A549 (cell line): ENCODE measurements around the gene WSCD1. TPM values are rescaled to one million over a fixed set of nuclear protein-coding genes. Genes with fewer than 3 reads are reported as not detected.

Experiments
- ATAC-seq, 2 experiments: fragments of 200-7000 bp in 1 of 2; fragments of >200 bp in 1 of 2; cut with Nextera tagmentation in 1 of 2; cut with Tn5 transposase in 1 of 2; 3 replicates each; pipeline versions ENCODE4 v1.8.0 to v1.9.1; 2018 to 2020; ENCODE audit warnings: mild to moderate bottlenecking in 1 of 2, moderate library complexity in 1 of 2
- CTCF ChIA-PET: fragments of 300-600 bp; sonication (Branson Sonifier 250); formaldehyde crosslinking; extraction: SDS; loops from one replicate; lab custom pipeline; 2021; ENCODE audit warnings: antibody characterized with exemption, inconsistent platforms; lab: Yijun Ruan, JAX
- POLR2A ChIA-PET: fragments of 350-600 bp; formaldehyde crosslinking; extraction: SDS; loops from one replicate; lab custom pipeline; 2021; ENCODE audit warnings: antibody characterized with exemption, inconsistent platforms; lab: Yijun Ruan, JAX
- DNase-seq, 2 experiments: peaks; one replicate each; pipeline versions ENCODE4 v3.0.0 to v3.0.0-alpha.2; 2011 to 2016; ENCODE audit warnings: low read depth in 1 of 2, low spot score in 1 of 2
- FAIRE-seq: peaks from 2 replicates; lab custom pipeline; 2011; peaks lifted over from hg19 to GRCh38; lab: Jason Lieb, UNC
- H3K27ac ChIP-seq, 2 experiments: fragments of >200 bp; sonication (Bioruptor Twin); formaldehyde crosslinking; 3 replicates each; pipeline ENCODE4 v1.5.1; 2016 to 2017
- H3K4me1 ChIP-seq: fragments of >200 bp; sonication (Bioruptor Twin); formaldehyde crosslinking; 3 replicates; pipeline ENCODE4 v1.6.1; 2016
- H3K4me2 ChIP-seq: fragments of >200 bp; sonication (Bioruptor Twin); formaldehyde crosslinking; 3 replicates; pipeline ENCODE4 v1.6.1; 2016
- H3K4me3 ChIP-seq: fragments of >200 bp; sonication (Bioruptor Twin); formaldehyde crosslinking; 3 replicates; pipeline ENCODE4 v1.5.1; 2016
- H3K9me3 ChIP-seq: fragments of >200 bp; sonication (Bioruptor Twin); formaldehyde crosslinking; 3 replicates; pipeline ENCODE4 v1.6.1; 2016
- BCL3 ChIP-seq: fragments of >200 bp; sonication (Bioruptor Twin); formaldehyde crosslinking; IDR thresholded peaks from 3 replicates; pipeline ENCODE4 v1.6.1; 2016
- CBX2 ChIP-seq: fragments of 200-600 bp; sonication (generic); IDR thresholded peaks from 2 replicates; pipeline ENCODE4 v1.6.1; 2016; ENCODE audit warnings: low read depth, mild to moderate bottlenecking, borderline replicate concordance
- CHD4 ChIP-seq: fragments of 200-600 bp; sonication (generic); IDR thresholded peaks from 2 replicates; pipeline ENCODE4 v1.6.1; 2016; ENCODE audit warnings: antibody characterized with exemption, mild to moderate bottlenecking, borderline replicate concordance
- E2F6 ChIP-seq: IDR thresholded peaks from 2 replicates; pipeline ENCODE4 v1.6.1; 2012; ENCODE audit warnings: low read depth, borderline replicate concordance
- EHF ChIP-seq: fragments of 250-450 bp; sonication (Bioruptor Pico); IDR thresholded peaks from 2 replicates; pipeline ENCODE4 v1.5.0; 2020; ENCODE audit warnings: mild to moderate bottlenecking
- EP300 ChIP-seq, 2 experiments: fragments of >200 bp; sonication (Bioruptor Twin); formaldehyde crosslinking; IDR thresholded peaks; 2 replicates in 1 of 2; 3 replicates in 1 of 2; pipeline ENCODE4 v1.6.1; 2016 to 2017
- ESRRA ChIP-seq: fragments of 150-350 bp; IDR thresholded peaks from 2 replicates; pipeline ENCODE4 v1.6.1; 2014; ENCODE audit warnings: mild to moderate bottlenecking, low read length, borderline replicate concordance
- FOSL2 ChIP-seq, 2 experiments: fragments of 450-650 bp in 1 of 2; fragments of >200 bp in 1 of 2; sonication (Bioruptor Twin) in 1 of 2; formaldehyde crosslinking; IDR thresholded peaks; 2 replicates each; pipeline versions ENCODE4 v1.5.0 to v1.6.1; 2016 to 2020; ENCODE audit warnings: mild to moderate bottlenecking in 1 of 2, moderate library complexity in 1 of 2
- HES2 ChIP-seq: fragments of >200 bp; sonication (Bioruptor Twin); formaldehyde crosslinking; IDR thresholded peaks from 2 replicates; pipeline ENCODE4 v1.6.1; 2016
- HEYL ChIP-seq: fragments of 250-450 bp; sonication (Bioruptor Pico); IDR thresholded peaks from 2 replicates; pipeline ENCODE4 v1.8.0; 2021; ENCODE audit warnings: mild to moderate bottlenecking, moderate library complexity
- HMGXB4 ChIP-seq: fragments of 250-450 bp; sonication (Bioruptor Pico); IDR thresholded peaks from 2 replicates; pipeline ENCODE4 v1.5.0; 2021; ENCODE audit warnings: mild to moderate bottlenecking, moderate library complexity, borderline replicate concordance
- HOXA7 ChIP-seq: fragments of 250-450 bp; sonication (Bioruptor Pico); IDR thresholded peaks from 2 replicates; pipeline ENCODE4 v1.5.0; 2020; ENCODE audit warnings: mild to moderate bottlenecking, moderate library complexity
- HOXB5 ChIP-seq: fragments of 250-450 bp; sonication (Bioruptor Pico); IDR thresholded peaks from 2 replicates; pipeline ENCODE4 v1.5.0; 2020; ENCODE audit warnings: mild to moderate bottlenecking, moderate library complexity
- JUN ChIP-seq, 2 experiments: fragments of >200 bp; sonication (Bioruptor Twin); formaldehyde crosslinking; IDR thresholded peaks; 2 replicates in 1 of 2; 3 replicates in 1 of 2; pipeline ENCODE4 v1.6.1; 2016 to 2017
- KDM1A ChIP-seq: fragments of 200-600 bp; sonication (generic); IDR thresholded peaks from 2 replicates; pipeline ENCODE4 v1.6.1; 2016; ENCODE audit warnings: low read depth, mild to moderate bottlenecking
- MAFK ChIP-seq: fragments of 450-650 bp; IDR thresholded peaks from 2 replicates; pipeline ENCODE4 v1.6.1; 2014; ENCODE audit not compliant: partially characterized antibody
- MYC ChIP-seq: IDR thresholded peaks from 2 replicates; pipeline ENCODE4 v1.6.1; 2012; ENCODE audit warnings: mild to moderate bottlenecking, inconsistent platforms, low read length, improper control_type of control experiment, borderline replicate concordance
- NR3C1 ChIP-seq: fragments of >200 bp; sonication (Bioruptor Twin); formaldehyde crosslinking; IDR thresholded peaks from 3 replicates; pipeline ENCODE4 v1.6.1; 2017
- PBX3 ChIP-seq: IDR thresholded peaks from 2 replicates; pipeline ENCODE4 v1.6.1; 2012
- POLR2A ChIP-seq: IDR thresholded peaks from 2 replicates; pipeline ENCODE4 v1.6.1; 2012; ENCODE audit warnings: mild to moderate bottlenecking, low read length
- REST ChIP-seq: fragments of 200-600 bp; sonication (generic); IDR thresholded peaks from 2 replicates; pipeline ENCODE4 v1.6.1; 2016; ENCODE audit warnings: antibody characterized with exemption, mild to moderate bottlenecking, moderate library complexity
- TFCP2L1 ChIP-seq: fragments of 250-450 bp; sonication (Bioruptor Pico); IDR thresholded peaks from 2 replicates; pipeline ENCODE4 v1.5.0; 2021; ENCODE audit warnings: mild to moderate bottlenecking
- TP53 ChIP-seq: fragments of 250-450 bp; sonication (Bioruptor Pico); IDR thresholded peaks from 2 replicates; pipeline ENCODE4 v1.5.0; 2021; ENCODE audit warnings: mild to moderate bottlenecking, moderate library complexity
- USF2 ChIP-seq: fragments of 450-650 bp; IDR thresholded peaks from 2 replicates; pipeline ENCODE4 v1.6.1; 2014; ENCODE audit warnings: antibody characterized with exemption
- WGBS: methylation state at CpG from one replicate; pipeline ENCODE4 v1.1.6; 2017; ENCODE audit errors: missing lambda C conversion rate; 5-methylcytosine and 5-hydroxymethylcytosine counted together
- polyA plus RNA-seq, 4 experiments: library from polyadenylated mRNA; depleted of rRNA in 3 of 4; stranded (reverse); fragments of >200 nt; fragmentation: RNase III in 1 of 4; extraction: RNeasy Plus Mini Kit Qiagen cat#74134 plus additional on column Dnase treatment in 1 of 4; gene quantifications; 2 replicates in 3 of 4; 3 replicates in 1 of 4; pipeline ENCODE4 v1.2.3, GENCODE V29; 2011 to 2017

WSCD1 gene
- polyA plus RNA-seq, 2 of the 4 experiments (the other 2 are of a cell fraction), result 1.6 TPM

- ChIA-PET POLR2A (interaction anchor here (0.6 kb wide), 1 partner anchor 376 kb away, joined by 3 read pairs; no protein-coding TSS in a partner anchor), CTCF (interaction anchor here (0.7 to 1.4 kb wide), 3 partner anchors 39 to 455 kb away, joined by 3 to 4 read pairs (median 3); no protein-coding TSS in a partner anchor)
- H3K4me3 ChIP-seq, result no peak overlapping the region
- H3K4me1 ChIP-seq, result no peaks in the 10 kb centered on the region
- ATAC-seq, result no peak
- no peaks in the 10 kb centered on the region for H3K9me3 ChIP-seq
- no peak overlapping the region for H3K4me2 ChIP-seq
- no peak for FAIRE-seq
- no peak overlapping the region for H3K27ac ChIP-seq
- TF ChIP-seq FOSL2 (IDR thresholded peaks at IDR 0.05), result no peak
- TF ChIP-seq FOSL2 (CRISPR knock-in tag; IDR thresholded peaks at IDR 0.05), result no peak
- no peak for TF ChIP-seq EHF
- no peak for TF ChIP-seq HOXB5 (CRISPR knock-in tag)
- no peak for TF ChIP-seq CBX2
- no peak for TF ChIP-seq BCL3
- no peak for TF ChIP-seq HES2
- TF ChIP-seq PBX3, result no peak
- TF ChIP-seq JUN (IDR thresholded peaks at IDR 0.05), result no peak
- TF ChIP-seq CHD4, result no peak
- TF ChIP-seq TP53 (CRISPR knock-in tag), result no peak
- no peak for TF ChIP-seq HEYL (CRISPR knock-in tag)
- TF ChIP-seq MAFK, result no peak
- no peak for TF ChIP-seq E2F6
- no peak for TF ChIP-seq MYC
- no peak for TF ChIP-seq REST
- TF ChIP-seq, all 56 proteins: peak for 0
- 24% methylated on average over 2 of the region's 2 CpGs for WGBS
- DNase-seq, result no peak
Observed at GRCh38 chr17:6043405-6043804, 26.8 kb upstream of the WSCD1 start.

- Histone ChIP-seq H3K4me1 (no peaks in the 10 kb centered on the region), H3K4me3 (no peak overlapping the region), H3K4me2 (no peak overlapping the region), H3K27ac (no peak overlapping the region), H3K9me3 (no peaks in the 10 kb centered on the region)
- CTCF ChIA-PET, result interaction anchor here (0.7 to 1.4 kb wide), 3 partner anchors 10 to 62 kb away, joined by 3 to 4 read pairs (median 3); no protein-coding TSS in a partner anchor
- WGBS, result 68% methylated on average over 6 of the region's 6 CpGs
- POLR2A ChIA-PET, result no interaction called here
- ATAC-seq (no peak), DNase-seq (no peak), FAIRE-seq (no peak)
- no peak for TF ChIP-seq ESRRA
- TF ChIP-seq JUN (IDR thresholded peaks at IDR 0.05), result no peak
- no peak for TF ChIP-seq HOXA7 (CRISPR knock-in tag)
- no peak for TF ChIP-seq USF2
- no peak for TF ChIP-seq REST
- no peak for TF ChIP-seq HMGXB4 (CRISPR knock-in tag)
- TF ChIP-seq POLR2A, result no peak
- TF ChIP-seq EP300 (IDR thresholded peaks at IDR 0.05), result no peak
- no peak for TF ChIP-seq KDM1A
- TF ChIP-seq TFCP2L1 (CRISPR knock-in tag), result no peak
- no peak for TF ChIP-seq NR3C1
Observed at GRCh38 chr17:6044261-6044660, 25.9 kb upstream of the WSCD1 start.
